PFSK-1 (cell line): Measurements from ENCODE around the gene AKAP7.

Source experiments
- POLR2AphosphoS5 ChIP-seq: IDR thresholded peaks from 2 replicates; pipeline ENCODE4 v1.6.1; 2012; ENCODE audit warnings: low read depth, mild to moderate bottlenecking, control low read depth, low read length, moderate library complexity
- SIN3A ChIP-seq: IDR thresholded peaks from 2 replicates; pipeline ENCODE4 v1.6.1; 2012; ENCODE audit warnings: mild to moderate bottlenecking, low read length, moderate library complexity, borderline replicate concordance; ENCODE audit not compliant: insufficient read depth
- TAF1 ChIP-seq: IDR thresholded peaks from 2 replicates; pipeline ENCODE4 v1.6.1; 2012; ENCODE audit warnings: low read length, control low read depth, borderline replicate concordance; ENCODE audit not compliant: insufficient read depth

GRCh38 chr6:131132360-131132759 is 2.9 kb upstream of the AKAP7 start:
- TF ChIP-seq SIN3A (no peak), POLR2AphosphoS5 (no peak), TAF1 (no peak)
